ENCODE measurements around the gene MT1A. TPM values are rescaled to one million over a fixed set of nuclear protein-coding genes. Genes with fewer than 3 reads are reported as not detected.
"Not testable (repeated sequence)": the region's sequence is repeated elsewhere in the genome, so short reads cannot be mapped to it uniquely, and the experiment has no call there.

Gene MT1A
- polyA plus RNA-seq, 1 donor, result not detected

DNA sequence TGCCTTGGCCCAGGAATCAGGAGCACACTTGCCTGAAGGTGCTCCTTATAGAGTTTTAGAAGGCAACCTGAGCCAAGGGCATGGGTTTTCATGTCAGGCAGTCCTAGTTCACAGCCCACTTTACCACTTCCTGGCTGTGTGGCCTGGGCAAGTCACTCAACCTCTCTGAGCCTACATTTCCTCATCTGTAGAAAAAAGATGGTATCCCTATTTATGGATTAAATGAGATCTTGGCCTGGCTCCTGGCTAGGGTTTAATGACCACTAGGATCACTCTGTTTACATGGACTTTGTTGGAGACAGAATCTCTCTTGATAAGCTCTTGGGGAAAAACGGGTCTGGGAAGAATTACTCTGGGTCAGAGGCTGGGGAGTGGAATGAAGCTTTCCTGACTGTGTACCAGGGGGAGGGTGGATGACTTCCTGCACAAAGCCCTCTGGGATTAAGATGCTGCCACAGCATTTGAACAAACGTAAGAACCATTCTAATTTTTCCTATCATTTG is 27.8 kb upstream of the MT1A start:
- DNase-seq, result no peak

DNA sequence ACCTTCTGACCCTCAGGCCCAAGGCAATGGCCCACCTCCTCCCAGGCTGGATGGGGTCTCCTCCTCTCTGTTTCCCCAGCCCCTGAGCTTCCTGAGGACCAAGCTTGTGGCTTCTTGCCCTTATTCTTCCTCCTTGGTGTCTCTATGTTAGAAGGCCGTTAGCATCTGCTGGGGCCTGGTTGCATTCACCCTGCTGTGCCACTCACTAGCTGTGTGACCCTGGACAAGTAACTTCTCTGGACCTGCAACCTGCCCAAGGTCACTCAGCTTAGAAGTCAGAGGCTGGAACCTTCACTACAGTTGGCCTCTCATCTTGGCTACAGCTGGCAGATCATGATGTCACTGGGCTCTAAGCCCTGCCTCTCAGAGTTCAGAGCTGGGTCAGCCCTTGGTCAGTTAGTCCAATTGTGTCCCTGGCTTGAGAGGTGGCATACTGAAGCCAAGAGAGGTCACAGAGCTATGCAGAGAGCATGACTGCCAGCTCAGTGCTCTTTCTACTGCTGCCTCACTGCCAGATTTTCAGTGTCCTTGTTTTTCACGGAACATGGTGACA is 27.1 kb upstream of the MT1A start:
- no peak for DNase-seq

DNA sequence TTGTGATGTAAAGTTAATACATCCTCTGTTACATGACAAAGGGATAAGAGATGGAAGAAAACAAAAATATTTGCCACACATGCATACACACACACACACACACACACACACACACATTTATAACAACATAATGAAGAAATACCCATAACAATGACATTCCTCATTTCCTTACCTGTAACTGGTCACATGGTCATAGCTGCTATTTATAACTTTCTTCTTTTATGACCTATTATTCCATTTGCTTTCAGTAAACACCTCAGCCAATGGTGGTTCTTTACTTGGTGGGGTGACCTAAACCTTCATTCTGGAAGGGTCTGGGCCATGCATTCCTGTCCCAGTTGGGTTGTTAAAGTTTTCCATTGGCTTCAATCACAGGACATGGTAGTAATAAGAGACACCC is 24.8 kb upstream of the MT1A start:
- no peak for DNase-seq

DNA sequence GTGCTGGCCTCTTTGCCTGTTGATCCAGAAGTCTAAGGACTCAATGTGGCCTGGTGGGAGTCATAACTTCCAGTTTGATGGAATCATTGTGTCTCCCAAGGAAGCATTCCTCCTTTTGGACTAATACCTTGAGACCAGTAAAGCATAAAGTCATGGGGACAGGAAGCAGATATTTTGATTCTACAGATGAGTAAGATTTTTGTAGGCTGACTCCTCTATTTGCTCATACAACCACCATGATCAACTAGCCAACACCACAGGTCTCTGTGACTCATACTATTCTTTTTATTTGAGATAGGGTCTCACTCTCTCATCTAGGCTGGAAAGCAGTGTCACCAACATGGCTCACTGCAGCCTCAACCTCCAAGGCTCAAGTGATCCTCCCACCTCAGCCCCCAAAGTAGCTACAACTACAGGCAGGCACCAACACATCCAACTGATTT is 23.9 kb upstream of the MT1A start:
- no peak for DNase-seq

DNA sequence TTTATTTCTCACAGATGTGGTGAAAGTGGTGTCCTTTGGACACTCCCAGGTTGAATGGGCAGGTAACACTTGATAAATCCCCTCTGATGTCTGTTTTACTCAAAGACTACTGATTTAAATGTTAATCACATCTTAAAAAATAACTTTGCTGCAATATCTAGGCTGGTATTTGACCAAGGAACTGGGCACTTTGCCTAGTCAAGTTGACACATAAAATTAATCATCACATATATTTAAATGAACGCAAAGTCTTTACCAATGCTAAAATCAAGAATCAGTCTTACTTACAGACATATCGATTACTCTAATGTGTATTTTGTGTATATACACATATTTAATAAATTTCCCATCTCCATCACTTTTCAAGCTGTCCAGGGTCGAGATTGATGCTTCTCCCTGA is 23.1 kb upstream of the MT1A start:
- no peak for DNase-seq

DNA sequence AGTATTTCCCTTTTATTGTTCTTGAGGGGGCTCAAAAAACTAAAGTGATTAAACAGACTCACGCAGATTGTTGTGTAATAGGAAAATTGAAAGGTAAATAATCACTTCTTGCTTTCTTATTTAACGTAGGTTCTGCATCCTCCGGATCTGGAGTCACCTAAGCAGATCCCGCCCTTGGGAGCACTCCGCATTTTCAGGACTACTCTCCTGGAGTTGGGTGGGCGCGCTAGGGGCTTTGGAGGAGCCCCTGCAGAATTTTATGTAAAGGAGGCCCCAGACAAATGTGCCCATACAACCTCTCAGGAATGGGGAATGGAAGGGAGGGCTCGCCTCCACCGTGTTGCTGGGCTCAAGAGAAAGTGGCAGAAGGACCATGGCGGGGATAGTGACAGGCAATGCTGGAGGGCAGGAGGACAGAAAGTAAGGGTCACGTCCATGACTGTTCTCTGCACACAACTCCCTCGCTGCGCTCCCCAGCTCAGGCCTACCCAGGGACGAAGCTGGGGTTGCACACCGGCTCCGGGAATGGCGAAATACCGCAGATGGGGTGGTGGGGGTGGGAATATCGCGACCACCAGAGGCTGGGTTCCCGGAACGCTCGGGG is 21.8 kb upstream of the MT1A start:
- DNase-seq, result no peak

DNA sequence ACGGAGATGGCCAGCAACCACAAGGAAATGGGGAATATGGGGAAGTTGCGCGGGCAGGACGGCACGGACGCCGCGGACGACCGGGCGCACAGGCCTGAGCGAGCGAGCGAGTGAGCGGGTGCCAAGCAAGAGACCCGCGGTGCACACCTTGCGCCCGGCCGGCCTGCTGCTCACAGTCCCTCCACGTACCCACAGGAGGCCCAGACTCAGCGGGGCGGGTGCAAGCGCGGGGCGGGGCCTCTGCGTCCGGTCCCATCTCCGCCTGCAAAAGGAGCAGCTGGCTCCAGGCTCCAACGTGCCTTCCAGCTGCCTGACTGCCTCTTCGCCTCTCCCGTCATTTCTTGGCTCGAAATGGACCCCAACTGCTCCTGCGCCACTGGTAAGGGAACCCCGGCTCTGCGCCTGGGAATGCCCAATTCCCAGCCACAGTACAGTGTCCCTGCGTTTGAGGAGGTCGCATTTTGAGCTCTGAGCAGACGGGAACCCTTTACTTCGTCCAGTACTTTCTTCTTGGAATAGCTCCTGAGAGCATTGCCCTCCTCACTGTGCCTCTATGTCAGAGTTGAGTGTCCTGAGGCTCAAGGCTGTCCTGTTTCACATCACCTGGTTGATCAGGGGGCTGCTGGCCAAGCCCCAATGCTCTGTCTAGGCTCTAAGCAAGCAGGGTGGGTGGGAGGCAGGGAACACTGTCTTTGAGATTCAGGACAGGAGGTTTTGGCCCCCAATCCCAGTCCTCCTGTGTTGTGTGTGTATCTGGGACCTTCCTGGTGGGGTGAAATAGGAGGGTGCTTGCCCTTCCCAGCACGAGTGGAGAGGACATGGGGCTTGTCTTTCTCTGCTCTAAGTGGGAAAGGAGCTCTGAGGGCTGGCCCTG is 21.0 kb upstream of the MT1A start:
- peak; percentile 69 for DNase-seq

DNA sequence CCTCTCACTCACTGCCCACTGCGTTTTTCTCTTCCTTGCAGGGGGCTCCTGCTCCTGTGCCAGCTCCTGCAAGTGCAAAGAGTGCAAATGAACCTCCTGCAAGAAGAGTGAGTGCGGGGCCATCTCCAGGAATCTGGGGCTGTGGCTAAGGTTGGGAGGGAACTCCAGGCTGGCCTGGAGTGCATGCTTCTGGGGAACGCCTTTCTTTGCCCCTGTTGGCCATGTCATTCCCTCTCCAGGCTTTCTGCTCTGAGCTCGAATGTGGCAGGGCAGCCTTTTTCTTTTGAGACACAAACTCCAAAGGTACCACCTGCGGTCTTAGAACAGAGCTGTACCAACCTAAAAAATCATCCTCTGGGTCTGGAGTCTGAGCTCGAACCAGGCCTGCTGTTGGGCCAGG is 20.3 kb upstream of the MT1A start:
- DNase-seq, result no peak

DNA sequence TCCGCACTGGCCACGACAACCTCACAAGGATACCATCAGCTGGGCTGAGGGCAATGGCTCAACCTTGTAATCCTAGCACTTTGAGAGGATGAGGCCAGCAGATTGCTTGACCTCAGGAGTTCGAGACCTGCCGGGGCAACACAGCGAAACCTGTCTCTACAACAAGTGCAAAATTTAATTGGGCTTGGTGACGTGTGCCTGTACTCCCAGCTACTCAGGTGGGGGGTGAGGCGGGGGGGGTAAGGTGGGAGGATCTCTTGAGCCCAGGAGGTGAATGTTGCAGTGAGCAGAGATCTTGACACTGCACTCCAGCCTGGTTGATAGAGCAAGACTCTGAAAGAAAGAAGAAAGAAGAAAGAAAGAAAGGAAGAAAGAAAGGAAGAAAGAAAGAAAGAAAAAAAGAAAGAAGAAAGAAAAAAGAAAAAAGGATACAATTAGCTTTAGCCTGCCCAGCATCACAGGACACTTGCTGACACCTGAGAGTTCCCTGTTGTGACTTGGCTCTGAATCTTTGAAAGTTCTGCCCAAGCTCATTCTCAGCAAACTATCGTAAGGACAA is 18.0 kb upstream of the MT1A start:
- DNase-seq, result no peak

DNA sequence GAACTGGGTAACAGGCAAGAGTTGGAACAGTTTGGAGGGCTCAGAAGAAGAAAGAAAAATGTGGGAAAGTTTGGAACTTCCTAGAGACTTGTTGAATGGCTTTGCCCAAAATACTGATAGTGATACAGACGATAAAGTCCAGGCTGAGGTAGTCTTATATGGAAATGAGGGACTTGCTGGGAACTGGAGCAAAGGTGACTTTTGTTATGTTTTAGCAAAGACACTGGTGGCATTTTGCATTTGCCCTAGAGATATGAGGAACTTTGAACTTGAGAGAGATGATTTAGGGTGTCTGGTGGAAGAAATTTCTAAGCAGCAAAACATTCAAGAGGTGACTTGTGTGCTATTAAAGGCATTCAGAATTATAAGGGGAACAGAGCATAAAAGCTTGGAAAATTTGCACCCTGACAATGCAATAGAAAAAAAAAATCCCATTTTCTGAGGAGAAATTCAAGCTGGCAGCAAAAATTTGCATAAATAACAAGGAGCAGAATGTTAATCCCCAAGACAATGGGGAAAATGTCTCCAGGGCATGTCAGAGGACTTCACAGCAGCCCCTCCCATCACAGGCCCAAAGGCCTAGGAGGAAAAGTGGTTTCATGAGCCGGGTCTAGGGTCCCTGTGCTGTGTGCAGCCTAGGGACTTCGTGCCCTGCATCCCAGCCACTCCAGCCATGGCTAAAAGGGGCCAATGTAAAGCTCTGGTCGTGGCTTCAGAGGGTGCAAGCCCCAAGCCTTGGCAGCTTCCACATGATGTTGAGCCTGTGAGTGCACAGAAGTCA is 16.6 kb upstream of the MT1A start:
- DNase-seq, result not testable (repeated sequence)

DNA sequence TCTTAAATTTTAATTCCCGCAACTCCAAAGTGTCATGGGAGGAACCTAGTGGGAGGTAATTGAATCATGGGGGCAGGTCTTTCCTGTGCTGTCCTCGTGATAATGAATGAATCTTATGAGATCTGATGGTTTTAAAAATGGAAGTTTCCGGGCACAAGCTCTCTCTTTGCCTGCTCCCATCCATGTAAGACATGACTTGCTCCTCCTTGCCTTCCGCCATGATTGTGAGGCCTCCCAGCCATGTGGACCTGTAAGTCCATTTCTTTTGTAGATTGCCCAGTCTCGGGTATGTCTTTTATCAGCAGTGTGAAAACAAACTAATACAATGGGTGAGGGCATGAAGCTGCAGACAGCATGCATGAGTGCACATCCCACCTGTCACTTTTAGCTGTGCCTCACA is 15.3 kb upstream of the MT1A start:
- not testable (repeated sequence) for DNase-seq

DNA sequence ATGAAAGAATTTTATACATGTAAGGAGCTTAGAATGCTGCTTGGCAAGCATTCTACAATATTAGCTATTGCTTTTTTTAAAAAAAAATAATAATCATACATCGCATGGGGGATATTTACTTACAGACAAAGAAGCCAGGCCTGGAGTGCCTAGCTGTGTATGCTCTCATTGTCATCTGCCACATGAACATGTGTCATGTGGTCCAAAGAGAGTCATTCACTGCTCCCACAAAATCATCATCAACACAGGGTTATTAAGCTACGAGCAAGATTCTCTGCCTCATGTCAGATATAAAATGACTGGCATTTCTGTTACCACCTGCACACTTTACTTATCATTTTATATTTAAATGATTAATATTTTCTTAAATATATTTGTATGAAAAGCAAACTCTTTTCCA is 14.8 kb upstream of the MT1A start:
- DNase-seq, result no peak

DNA sequence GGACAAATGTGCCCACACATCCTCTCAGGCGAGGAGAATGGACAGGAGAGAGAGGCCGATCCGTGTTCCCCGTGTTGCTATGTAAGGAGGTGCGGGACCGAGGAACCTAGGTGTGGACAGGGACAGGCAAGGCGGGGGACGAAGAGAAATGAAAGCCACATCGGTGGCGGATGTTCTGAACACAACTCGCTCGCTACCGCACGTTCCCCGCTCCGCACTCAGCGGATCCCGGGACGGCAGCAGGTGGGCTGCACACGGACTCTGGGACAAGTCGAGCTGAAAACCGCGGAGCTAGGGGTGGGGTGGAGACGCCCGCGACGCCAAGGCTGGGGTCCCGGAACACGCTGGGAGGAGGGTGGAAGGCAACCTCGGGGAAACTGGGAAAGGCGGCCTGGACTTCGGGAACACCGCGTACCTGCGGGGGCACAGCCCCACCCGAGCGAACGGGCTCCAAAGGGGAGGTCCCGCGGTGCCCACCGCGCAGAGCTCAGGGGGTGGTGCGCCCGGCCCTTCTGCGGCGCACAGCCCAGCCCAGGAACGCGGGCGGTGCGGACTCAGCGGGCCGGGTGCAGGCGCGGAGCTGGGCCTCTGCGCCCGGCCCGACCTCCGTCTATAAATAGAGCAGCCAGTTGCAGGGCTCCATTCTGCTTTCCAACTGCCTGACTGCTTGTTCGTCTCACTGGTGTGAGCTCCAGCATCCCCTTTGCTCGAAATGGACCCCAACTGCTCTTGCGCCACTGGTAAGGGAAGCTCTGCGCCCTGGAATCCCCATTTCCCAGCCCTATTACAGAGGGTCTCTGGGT is 13.1 kb upstream of the MT1A start, which contains the start of gene MT1E:
Gene MT1E (plus strand): TSS at position 642 of the 803 bp plus-strand sequence. CDS start 71 bp downstream, at position 713.
- peak; percentile 72 for DNase-seq

DNA sequence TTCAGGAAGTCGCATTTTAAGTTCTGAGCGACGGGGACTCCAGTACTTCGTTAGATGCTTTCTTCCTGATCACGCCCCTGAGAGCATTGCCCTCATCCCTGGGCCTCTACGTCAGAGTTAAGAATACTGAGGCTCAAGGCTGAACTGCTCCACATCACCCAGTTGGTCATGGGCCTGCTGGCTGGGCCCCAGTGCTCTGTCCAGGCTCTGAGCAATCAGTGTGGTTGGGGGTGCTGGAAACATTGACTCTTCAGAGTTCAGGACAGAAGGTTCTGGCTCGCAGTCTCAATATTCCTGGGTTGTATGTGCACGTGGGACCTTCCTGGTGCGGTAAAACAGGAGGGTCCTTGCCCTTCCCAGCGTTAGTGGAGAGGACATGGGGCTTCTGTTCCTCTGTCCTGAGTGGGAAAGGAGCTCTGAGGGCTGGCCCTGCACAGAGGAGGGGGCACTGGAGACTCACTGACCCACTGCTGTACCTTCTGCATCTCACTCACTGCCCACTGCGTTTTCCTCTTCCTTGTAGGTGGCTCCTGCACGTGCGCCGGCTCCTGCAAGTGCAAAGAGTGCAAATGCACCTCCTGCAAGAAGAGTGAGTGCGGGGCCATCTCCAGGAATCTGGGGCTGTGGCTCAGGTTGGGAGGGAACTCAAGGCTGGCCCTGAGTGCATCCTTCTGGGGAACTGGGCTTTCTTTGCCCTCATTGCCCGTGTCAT is 12.4 kb upstream of the MT1A start:
- DNase-seq, result peak; percentile 55

DNA sequence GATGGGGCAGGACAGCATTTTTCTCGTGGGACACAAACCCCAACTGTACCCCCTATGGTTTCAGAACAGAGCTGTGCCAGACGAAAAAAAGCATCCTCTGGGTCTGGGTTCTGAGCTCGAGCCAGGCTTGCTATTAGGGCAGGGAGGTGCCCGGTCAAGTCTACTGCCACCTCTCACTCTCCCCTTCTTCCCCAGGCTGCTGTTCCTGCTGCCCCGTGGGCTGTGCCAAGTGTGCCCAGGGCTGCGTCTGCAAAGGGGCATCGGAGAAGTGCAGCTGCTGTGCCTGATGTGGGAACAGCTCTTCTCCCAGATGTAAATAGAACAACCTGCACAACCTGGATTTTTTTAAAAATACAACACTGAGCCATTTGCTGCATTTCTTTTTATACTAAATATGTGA is 11.8 kb upstream of the MT1A start:
- DNase-seq, result no peak

DNA sequence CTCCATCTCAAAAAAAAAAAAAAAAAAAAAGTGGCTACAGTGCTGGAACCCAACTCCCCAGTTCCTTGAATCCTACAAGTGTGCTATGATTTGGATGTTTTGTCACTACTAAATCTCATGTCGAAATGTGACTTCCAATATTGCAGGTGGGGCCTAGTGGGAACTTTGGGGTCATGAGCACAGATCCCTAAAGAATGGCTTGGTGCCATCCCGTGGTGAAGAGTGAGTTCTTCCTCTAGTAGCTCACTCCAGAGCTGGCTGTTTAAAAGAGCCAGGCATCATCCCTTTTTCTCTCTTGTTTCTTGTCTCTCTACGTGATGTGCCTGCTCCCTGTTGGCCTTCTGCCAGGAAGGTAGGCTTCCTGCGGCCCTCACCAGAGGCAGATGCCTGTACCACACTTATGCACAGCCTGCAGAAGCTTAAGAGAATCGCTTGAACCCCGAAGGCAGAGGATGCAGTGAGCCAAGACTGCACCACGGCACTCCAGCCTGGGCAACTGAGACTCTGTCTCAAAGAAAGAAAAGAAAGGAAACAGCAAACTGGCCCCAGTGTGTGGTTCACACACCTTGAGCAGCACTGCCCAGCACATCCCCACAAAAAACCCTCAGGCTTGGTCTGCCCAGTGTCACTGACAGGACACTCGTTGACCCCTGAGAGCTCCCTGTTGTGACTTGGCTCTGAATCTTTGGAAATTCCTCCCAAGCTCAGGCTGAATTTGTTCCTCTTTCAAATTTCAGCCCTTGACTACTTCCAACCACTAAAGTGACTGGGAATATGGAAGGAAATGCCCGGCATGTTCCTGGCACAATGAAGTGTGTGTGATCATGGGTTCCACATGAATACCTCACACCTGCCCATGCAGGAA is 9.7 kb upstream of the MT1A start:
- no peak for DNase-seq

DNA sequence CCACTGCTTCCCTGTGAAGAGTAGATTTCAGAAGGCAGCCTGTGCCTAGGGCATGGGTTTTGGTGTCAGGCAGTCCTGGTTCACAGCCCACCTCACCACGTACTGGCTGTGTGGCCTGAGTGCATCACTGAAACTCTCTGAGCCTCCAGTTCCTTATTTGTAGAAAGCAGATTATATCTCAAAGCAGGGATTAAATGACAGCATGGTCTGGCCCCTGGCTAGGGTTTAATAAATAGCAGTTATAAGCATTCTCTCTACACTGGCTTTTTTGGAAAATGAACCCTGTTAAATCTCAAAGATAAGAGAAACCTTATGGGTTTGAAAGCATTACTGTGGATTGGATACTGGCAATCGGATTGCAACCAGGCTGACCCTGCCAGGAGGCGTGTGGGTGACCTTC is 8.9 kb upstream of the MT1A start:
- no peak for DNase-seq

DNA sequence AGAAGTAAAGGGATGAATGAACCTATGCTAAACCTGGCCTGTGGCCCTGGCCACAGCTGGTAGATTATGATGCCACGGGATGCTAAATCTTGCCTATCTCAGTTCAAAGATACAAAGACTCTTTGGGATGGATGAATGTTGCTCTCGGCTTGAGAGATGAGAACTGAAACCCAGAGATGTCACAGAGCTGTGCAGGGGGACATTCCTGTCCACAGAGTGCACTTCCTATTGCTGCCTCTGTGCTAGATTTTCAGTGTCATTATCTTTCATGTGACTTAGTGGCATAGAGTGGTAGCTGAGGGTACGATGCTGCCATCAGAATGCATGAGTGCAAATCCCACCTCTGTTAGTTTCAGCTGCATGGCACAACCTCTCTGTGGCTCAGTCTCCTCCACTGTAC is 8.3 kb upstream of the MT1A start:
- no peak for DNase-seq

DNA sequence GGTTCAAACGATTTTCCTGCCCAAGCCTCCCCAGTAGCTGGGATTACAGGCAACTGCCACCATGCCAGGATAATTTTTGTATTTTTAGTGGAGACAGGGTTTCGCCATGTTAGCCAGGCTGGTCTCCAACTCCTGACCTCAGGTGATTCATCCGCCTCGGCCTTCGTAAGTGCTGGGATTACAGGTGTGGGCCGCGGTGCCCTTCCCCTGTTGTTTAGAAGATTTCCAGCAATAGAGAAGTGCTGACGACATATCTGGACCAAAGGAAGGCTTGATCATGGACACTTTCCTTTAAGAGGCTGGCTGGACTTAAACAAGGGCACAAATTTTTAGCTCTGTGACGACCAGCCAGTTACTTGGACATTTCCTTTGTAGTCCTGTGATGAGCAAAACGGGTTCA is 7.3 kb upstream of the MT1A start:
- DNase-seq, result no peak

DNA sequence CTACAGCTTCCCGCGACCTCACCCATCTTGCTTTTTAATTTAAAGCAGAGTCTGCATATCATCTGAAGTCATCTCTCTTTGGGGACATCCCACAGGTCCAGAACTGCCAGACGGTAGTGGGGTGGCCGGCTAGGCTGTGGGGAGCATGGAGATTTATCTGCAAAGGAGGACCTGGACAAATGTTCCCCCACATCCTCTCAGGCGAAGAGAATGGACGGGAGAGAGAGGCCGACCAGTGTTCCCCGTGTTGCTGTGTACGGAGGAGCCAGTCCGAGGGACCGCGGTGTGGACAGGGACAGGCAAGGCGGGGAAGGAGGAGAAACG is 6.7 kb upstream of the MT1A start:
- no peak for DNase-seq

Measured in hindlimb muscle (tissue), 1 donor.